GM21786 (cell line): ENCODE data around the gene CRHR2.

Experiments used
- ATAC-seq: cut with Tn5 transposase; IDR thresholded peaks from one replicate; pipeline ENCODE4 v1.9.1; 2021; ENCODE audit not compliant: unreplicated experiment

The CRHR2 gene

DNA sequence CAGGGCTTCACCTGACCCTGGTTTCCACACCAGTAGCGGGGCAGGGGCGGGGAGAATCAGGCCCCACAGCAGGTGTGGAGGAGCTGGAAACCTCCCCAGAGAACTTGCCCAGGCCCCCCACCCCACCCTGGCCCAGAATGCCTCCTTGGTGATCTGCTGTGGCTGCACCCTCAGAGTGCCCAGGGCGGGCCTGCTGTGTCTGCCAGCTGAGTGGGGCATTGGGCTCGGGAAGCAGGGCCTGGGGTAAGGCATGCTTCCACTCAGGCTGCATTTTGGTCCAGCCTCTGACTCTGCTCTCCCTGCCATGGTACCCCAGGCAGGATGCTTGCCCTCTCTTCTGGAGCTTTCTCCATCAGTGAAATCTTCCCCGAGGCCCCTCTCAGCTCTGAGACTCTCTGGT is 1.1 kb upstream of the CRHR2 start:
- ATAC-seq = no peak

DNA sequence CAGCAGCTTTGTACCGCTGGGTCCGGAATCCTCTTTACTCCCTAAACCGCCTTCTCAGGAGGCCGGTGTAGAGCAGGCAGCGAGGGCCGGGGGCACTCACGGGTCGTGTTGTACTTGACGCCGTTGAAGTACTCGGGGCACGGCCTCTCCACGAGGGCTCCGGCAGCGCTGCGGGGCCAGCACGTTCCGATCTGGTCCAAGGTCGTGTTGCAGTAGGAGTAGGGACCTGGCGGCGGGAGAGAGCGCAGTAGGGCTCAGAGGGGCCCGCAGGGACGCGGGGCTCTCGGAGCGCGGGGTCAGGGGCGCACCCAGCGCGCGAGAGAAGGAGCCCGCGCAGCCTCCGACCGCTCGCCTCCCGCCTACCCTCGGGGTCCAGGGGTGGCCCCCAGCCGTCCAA is 443 bp downstream of the CRHR2 start:
- ATAC-seq = no peak

DNA sequence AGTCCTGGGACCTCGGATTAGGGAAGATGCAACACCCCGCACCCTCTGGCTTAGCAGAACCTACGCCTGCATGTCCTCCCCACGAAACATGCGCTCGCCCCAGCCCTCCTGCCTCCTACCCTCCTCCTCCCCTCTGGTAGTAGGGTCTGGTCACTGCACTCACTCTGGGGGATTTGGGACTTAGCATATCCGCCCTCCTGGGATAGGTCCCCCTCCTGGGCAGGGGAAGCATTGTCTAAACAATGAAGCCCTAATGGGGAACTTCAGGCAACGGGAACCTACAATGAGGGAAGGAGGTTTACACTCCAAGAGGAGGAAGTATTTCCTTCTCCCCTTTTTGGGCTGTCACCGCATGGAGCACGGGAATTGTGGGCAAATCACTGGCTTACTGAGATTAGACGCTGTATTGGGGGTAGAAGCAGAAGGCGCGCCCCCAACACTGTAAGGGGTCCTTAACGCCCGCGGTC is 892 bp downstream of the CRHR2 start:
- ATAC-seq = no peak

DNA sequence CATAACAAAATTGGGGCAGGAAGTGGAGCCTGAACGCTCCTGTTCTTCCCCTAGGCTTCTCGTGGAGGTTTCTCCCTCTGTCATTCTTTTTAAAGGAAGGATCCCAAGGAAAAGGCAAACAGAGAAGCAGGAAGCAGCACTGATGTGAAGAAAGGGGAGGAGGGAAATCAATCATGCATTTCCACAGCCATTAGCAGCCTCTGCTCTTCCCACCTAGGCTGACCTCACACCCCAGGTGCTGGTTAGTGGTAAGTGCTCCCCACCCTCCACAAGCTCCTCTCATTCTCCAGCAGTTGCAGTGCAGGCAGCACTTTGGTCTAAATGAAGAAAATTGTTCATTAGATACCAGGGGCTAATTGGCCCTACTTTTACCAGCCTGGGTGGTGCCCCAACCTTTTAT is 2.6 kb downstream of the CRHR2 start:
- ATAC-seq = no peak

DNA sequence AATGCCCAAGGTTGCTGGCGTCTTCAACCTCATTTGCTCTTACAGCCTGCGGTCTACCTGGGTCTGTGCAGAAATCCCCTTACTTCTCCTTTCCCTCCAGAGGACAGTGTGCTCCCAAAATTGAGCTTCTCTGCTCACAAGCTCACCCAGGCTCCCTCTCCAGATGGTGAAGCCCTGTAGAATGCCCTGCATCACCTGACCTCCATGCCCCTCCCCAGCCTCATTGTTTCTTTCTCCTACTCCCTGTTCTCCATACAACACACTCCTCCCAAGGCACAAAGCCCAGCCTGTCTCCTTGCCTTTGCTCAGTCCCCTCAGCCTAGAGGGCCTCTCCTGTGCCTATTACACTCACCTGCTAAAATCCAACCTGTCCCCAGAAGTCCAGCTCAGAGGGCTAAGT is 3.5 kb downstream of the CRHR2 start:
- ATAC-seq = no peak

DNA sequence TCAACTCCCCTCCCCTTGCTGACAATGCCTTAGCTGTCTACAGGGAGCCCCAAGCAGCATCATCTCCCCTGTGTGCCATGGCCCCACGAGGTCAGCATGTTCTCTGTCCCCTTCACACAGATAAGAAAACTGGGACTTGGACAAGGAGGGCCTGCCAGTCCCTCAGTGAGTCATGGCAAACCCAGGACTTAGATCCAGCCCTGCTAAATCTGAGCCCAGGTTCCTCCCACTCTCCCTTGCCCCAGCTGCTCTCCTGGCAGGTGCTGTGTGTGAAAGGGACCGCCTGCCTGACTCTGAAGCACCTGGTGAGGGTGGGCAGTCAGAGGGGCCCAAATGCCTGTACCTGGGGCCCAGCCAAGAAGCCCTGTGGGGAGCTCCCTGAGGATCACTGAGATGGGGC is 7.4 kb downstream of the CRHR2 start:
- no peak for ATAC-seq

DNA sequence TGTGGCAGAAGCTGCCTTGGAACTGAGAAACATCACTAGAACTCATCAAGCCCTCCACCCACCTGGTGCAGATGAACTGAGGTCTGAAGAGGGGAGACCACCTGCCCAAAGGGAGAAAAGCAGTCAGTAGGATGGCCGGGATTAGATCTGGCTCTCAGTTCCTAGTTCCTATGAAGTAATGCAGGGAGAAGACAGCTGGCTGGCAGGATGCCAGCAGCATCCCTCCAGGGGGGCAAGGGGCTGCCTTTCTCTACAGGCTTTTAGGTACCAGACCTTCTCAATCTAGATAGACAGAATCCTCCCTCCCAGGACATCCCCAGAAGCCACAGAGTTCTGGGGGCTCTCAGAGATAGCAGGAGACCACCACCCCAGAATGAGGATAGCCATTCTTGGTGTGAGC is 7.8 kb downstream of the CRHR2 start:
- ATAC-seq = no peak

DNA sequence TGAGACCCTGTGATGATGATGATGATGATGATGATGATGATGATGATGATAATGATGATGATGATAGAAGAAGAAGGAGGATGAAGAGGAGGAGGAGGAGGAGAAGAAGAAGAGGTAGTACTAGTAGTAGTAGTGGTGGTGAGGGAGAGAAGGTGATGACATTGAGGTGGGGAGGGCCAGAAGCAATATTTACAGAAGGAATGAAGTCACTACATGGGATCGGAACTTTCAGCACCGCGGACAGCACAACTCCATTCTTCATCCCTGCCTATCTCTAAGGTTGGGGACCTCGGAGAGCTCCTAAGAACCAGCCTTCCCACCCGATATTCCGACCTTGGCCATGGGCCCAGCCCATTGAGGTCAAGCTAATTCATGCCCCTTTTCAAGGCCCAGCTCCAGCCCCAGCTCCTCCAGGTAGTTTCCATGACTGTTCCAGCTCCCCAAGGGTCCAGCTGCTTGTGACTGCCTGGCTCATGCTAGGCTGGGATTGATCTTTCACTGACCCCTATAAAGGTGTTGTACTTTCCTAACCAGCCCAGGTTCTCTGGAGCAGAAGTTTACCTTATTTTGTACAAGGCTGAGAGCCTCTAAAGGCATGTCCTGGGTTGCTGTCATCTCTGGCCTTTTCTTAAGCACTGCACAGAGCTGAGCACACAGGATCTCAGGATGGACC is 10.3 kb downstream of the CRHR2 start:
- ATAC-seq = no peak

DNA sequence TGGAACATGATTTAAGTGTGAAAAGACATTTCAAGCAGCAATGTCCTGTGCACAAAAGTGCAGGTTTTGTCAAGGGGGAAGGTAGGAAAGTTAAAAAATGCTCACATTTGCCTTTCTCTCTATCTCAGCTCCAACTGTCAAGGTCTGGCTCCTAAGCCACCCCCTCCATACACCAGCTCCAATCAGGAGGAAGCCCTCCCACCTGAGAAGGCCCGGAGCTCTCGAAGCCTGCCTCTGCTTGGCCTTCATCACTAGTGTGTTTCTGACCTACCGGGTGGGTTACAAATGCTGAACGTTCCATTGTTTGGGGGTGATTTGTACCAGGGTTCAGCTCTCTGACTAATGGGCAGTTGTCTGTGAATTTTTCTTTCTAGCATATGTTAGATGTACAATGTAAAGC is 14.2 kb downstream of the CRHR2 start:
- ATAC-seq = no peak

DNA sequence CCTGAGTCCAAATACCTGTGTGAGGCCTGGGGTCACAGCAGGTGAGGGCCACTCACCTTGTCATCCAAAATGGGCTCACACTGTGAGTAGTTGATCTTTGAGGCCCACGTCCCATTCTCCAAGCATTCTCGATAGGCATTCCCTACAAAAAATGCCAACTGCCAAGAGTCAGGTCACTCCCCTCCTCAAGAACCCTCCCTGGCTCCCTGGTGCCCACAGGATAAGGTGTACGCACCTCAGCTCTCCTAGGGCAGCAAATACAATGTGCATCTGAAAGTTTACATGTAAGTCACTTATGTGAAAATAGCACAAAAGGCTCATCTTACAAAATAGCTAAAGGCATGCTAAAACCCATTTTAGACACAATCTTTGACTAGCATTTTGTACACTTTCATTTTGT is 15.1 kb downstream of the CRHR2 start:
- ATAC-seq = no peak

DNA sequence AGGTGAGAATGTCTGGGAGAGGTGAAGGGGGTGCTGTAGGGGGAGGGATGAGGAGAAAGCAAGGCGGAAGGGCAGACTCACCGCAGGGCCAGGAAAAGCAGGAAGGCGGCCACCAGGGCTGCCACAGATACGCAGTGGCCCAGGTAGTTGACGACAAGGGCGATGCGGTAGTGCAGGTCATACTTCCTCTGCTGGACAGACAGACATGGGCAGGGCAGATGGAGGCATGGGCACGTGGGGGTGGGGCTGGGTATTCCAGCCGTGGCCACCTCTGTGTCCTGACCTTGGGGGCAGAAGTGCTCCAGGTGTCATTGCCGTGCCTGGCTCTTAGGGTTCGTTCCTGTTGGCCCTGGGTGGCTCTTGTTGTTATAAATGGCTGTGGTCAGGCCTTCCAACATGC is 16.8 kb downstream of the CRHR2 start:
- no peak for ATAC-seq

DNA sequence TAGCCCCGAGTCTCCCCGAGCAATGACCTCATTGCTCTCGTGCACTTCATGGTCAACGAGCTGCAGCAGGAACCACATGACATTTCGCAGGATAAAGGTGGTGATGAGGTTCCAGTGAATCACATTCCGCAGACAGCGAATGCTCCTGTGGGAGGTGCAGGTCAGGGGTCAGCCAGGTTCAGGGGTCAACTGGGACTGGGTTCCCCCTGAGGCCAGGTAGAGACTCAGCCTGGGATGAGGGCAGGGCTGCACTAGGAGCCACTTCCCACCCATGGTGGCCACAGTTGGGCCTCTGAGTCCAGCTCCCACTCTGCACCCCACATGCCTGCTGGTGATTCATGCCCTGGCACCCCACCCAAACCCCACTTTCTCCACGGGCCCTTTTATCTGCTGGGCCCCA is 17.2 kb downstream of the CRHR2 start:
- no peak for ATAC-seq

DNA sequence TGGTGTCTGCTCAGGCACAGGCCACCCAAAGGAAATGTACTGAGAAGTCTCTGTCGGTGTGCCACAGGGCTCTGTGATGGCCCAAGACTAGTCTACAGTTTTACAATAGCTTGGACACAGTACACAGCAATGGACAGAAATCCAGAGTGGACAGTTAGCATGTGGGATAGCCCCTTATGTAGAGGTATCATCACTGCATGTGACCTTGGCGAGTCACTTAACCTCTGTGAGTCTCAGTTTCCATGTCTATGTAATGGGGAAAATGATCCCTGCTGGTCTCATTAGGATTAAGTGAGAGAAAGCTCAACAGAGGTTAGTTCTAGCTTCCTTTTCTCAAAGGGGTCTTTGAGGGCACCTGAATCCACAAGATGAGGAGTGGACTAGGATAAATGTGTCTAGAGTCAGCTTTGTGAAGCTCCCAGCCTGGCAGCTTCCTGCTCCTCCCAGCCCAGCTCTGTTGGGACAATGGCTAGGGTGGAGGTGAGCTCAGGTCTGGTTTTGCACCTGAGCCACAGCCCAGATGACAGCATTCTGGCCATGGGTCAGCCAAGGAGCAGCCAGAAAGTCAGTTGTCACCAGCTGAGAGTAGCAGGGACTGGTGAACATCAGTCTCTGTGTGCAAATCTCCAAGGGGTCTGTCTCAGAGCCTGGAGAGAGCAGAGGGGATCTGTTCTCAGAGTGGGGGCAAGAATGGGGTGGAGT is 17.9 kb downstream of the CRHR2 start:
- no peak for ATAC-seq

DNA sequence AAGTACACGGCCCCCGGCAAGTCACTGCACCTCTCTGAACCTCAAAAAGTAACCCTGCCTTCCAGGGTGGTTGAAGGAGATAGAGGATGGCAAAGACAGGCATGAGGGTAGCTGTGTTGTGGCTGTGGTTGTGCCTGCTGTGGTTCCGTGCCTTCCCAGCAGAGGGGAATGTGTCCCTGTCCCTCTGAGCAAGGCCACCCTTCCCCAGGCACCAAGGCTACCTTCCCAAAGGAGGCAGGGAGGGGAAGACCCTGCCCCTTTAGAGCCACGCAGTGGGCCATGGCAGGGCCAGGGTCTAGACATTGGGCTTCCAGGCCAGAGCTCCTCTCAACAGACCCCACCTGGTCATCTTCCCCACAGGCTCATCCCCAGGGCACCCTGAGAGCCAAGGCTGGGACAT is 18.8 kb downstream of the CRHR2 start:
- no peak for ATAC-seq

DNA sequence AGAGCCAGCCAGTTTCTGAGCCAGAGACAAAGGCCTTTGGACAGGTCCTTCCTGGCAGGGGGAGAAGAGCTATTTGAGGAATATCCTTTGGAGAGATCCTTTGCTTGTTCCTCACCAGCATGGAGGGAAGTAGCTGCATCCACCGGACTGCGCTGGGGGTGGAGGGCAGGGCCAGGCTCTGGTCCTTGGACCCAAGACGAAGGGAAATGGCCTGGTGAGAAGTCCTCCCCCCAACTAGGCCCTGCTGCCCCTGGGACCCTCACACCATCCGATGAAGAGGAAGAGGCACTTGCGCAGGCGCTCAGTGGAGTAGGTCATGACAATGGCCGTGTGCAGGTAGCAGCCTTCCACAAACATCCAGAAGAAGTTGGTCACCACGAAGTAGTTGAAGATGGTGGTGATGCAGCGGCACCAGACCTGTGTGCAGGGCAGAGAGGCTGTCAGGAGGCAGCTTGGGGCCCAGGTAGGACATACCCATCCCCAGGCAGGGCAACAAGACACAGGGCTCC is 19.8 kb downstream of the CRHR2 start:
- ATAC-seq = no peak

DNA sequence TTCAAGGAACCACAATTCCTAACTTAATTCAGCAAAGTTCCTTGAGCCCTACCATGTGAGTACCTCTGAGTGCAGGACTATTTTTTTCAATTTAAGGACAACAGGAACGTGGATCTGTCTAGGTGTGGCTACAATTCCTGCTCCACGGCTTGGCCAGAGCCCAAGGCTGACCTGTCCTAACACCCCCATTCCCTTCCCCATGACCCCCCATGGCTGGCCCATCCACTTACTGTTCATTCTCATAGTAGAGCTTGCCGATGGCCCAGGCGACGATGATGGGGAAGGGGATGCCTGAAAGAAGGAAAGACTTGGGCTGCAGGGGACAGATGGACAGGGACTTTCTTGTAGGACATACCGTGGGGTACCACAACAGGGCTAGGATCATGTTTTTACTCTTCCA is 20.3 kb downstream of the CRHR2 start:
- no peak for ATAC-seq

DNA sequence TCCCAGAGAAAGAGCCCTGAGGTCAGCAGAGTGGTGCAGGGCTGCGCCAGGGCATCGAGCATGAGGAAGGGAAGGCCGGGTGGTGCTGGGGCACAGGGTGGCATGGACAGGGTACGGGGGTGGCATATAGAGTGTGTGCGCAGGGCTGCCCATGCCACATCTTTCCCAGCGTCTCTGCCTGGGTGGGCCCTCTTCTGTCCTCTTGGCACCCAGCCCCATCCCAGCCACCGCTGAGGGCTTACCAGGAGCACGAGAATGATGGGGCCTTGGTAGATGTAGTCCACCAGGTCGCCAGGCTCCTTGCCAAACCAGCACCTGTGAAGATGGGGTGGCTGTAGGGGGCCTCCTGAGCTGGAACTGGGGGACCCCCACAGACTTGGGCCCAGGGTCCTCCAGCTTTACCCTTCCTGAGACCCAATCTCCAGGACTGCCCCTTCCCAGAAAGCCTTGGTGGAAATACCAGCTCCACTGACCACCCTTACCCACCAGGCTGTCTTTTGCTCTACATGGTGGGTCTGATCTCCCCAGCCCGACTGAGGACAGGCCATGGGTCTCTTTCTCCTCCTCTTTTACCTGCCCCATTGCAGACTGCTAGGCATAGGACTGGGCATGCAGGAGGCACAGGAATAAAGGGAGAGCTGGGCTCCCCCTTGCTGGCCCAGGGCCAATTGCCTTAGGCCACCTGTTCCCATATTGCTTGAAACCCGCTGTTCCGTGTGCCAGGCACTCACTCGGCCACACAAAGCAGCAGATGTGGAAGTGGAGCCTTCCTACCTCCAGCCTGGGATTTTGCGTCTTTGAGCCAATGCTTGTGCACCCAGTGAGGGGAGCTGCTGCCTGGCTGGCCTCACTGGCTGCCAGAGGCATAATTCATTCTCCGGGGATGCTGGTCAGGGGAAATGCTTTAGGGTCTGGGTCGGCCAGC is 21.7 kb downstream of the CRHR2 start:
- ATAC-seq = no peak

DNA sequence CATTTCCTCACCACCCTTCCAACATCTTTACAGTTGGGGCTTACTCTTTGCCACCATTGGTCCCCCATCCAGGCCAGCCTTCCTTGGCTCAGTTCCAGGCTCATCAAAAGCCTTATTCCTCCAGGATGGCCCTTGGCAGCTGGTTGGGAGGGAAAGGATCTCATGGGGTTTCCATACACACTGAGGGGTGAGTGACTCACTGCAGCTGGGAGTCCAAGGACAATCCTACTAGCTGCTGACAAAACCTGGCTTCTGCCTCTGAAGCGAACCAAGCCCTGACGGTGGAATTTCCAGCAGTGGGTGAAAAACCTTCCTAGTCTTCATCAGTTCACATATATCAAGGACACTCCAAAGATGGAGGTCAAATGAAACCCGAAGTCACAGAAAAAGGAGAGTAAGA is 22.9 kb downstream of the CRHR2 start:
- no peak for ATAC-seq

DNA sequence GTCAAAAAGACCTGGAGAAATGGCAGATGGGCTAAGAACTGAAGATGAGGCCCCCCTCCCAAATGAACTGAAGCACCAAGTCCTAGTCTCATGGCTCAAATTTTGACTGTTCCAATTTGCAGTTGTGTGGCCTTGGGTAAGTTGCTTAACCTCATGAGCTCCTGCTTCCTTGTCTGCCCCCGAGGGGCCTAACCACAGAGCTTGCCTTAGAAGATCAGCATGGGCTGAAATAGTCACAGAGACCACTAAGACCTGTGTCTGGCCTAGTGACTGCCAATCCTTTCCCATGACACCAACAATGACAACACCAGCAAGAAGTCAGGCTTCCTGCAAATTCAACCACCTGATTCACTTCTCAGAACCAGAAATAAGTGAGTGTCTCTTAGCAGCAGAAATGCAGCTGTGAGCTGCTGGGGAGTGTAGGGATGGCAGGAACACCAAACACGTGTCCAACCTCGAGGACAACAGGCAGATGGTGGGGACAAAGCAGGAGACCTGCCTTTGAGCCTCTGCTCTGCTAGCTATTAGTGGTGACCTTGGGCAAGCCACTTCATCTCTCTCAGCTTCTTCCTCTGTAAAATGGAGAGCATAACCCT is 23.7 kb downstream of the CRHR2 start:
- no peak for ATAC-seq

DNA sequence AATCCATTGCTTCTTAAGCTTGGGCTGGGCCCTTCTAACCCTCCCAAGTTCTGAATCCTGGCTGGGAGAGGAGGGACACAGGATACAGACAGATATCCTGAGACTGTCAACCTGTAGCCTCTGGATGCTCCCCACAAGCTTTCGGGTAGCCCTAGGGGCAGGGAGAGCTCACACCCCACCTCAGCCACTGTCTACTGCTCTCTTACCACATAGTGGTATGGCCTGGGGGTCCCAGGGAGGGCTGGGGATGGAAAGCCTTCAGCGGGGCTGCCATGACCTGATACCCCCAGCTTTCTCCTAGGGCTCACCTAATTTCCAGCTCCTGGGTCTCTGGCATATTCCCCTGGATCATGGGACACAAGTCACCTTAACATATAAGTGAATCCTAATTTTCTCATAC is 25.1 kb downstream of the CRHR2 start:
- ATAC-seq = no peak
